Uterus (tissue), 2 donors: ENCODE results near the gene RELL1.

ENCODE experiments used
- POLR2A ChIP-seq, 2 donors: fragments of 450-650 bp; IDR thresholded peaks; one replicate each; pipeline ENCODE4 v1.6.1; 2016; ENCODE audit warnings: antibody characterized with exemption in 2 of 2, mild to moderate bottlenecking in 1 of 2, moderate library complexity in 1 of 2
- TF ChIP-seq, protein P1 (sequence below), 4 experiments: fragments of 200-600 bp in 2 of 4; fragments of 450-650 bp in 2 of 4; sonication (generic) in 2 of 4; IDR thresholded peaks; one replicate each; pipeline ENCODE4 v1.5.1; 2016 to 2019; ENCODE audit warnings: antibody characterized with exemption in 4 of 4, mild to moderate bottlenecking in 2 of 4, moderate library complexity in 1 of 4

DNA sequence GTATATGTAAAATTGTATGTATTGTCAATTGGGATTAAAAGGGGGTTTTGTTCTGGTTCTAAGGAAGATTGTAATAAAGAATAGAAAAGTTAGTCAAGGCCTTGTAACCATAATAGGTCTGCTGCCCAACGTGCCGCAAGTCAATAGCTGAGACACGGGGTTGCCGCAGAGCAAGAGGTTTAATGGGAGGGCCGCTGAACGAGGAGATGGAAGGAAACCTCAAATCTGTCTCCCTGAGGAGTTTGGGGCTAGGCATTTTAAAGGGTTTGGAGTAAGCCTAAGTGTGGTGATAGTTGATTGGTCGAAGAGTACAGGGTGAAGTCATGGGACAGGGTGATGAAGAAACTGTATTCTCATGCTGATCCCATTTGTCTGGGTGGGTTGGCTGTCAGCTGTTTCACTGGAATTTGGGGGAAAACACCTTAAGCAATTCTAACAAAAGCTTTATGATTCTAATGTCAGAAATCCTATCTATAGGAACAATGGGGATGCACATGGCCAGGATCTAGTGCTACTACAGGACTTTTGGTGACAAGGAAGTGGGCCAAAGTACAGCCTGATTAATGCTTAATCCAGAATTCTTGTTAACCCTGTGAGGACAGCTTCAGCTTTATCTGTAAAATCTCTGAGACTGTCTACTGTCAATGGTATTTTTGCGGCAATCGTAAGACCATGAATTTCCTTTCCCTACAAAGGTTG lies 86.9 kb downstream of the RELL1 start:
- TF ChIP-seq, protein P1, sequence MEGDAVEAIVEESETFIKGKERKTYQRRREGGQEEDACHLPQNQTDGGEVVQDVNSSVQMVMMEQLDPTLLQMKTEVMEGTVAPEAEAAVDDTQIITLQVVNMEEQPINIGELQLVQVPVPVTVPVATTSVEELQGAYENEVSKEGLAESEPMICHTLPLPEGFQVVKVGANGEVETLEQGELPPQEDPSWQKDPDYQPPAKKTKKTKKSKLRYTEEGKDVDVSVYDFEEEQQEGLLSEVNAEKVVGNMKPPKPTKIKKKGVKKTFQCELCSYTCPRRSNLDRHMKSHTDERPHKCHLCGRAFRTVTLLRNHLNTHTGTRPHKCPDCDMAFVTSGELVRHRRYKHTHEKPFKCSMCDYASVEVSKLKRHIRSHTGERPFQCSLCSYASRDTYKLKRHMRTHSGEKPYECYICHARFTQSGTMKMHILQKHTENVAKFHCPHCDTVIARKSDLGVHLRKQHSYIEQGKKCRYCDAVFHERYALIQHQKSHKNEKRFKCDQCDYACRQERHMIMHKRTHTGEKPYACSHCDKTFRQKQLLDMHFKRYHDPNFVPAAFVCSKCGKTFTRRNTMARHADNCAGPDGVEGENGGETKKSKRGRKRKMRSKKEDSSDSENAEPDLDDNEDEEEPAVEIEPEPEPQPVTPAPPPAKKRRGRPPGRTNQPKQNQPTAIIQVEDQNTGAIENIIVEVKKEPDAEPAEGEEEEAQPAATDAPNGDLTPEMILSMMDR (IDR thresholded peaks at IDR 0.05) = no peak
- TF ChIP-seq POLR2A (IDR thresholded peaks at IDR 0.05) = no peak
